PC-9 (cell line): Measurements from ENCODE around the gene GNL3L. TPM values are rescaled to one million over a fixed set of nuclear protein-coding genes. Genes with fewer than 3 reads are reported as not detected.
"Not testable (repeated sequence)": the region's sequence is repeated elsewhere in the genome, so short reads cannot be mapped to it uniquely, and the experiment has no call there.

ENCODE experiments used
- BruUV-seq: library from RNA; stranded (reverse); fragments of 400-500 nt; replicated peaks from 2 replicates; lab custom pipeline; 2021; lab: Mats Ljungman, UMichigan
- CTCF ChIA-PET: fragments of 300-600 bp; sonication (Branson Sonifier 250); formaldehyde crosslinking; loops from one replicate; lab custom pipeline; 2022; ENCODE audit warnings: antibody characterized with exemption; lab: Charles Lee
- POLR2A ChIA-PET: fragments of 300-600 bp; sonication (Branson Sonifier 250); formaldehyde crosslinking; loops from one replicate; lab custom pipeline; 2022; ENCODE audit warnings: antibody characterized with exemption; ENCODE audit not compliant: unreplicated experiment; lab: Charles Lee
- DNase-seq, 2 experiments: peaks; one replicate each; pipeline versions ENCODE4 v3.0.0 to v3.0.0-alpha.2; 2015 to 2022; ENCODE audit warnings: mixed read lengths in 1 of 2
- H2AFZ ChIP-seq: fragments of 200-600 bp; sonication (generic); 2 replicates; pipeline ENCODE4 v1.8.1; 2017; ENCODE audit warnings: antibody characterized with exemption
- H3F3A ChIP-seq: fragments of 200-600 bp; sonication (generic); 2 replicates; pipeline ENCODE4 v1.8.1; 2017; ENCODE audit warnings: antibody characterized with exemption, mild to moderate bottlenecking, low read depth; ENCODE audit not compliant: insufficient read depth
- H3K27ac ChIP-seq: fragments of 200-600 bp; sonication (generic); 2 replicates; pipeline ENCODE4 v1.6.1; 2016; ENCODE audit warnings: mixed run types
- H3K27me3 ChIP-seq: fragments of 200-600 bp; sonication (generic); 2 replicates; pipeline ENCODE4 v1.6.1; 2016; ENCODE audit warnings: low read depth, mixed run types; ENCODE audit not compliant: insufficient read depth
- H3K36me3 ChIP-seq: fragments of 200-600 bp; sonication (generic); 2 replicates; pipeline ENCODE4 v1.6.1; 2016; ENCODE audit warnings: low read depth, mixed run types
- H3K4me1 ChIP-seq: fragments of 200-600 bp; sonication (generic); replicated peaks from 2 replicates; pipeline ENCODE4 v1.6.1; 2016; ENCODE audit warnings: mixed run types; ENCODE audit not compliant: insufficient read depth
- H3K4me2 ChIP-seq: fragments of 200-600 bp; sonication (generic); 2 replicates; pipeline ENCODE4 v1.6.1; 2017; ENCODE audit warnings: mixed run types
- H3K4me3 ChIP-seq: fragments of 200-600 bp; sonication (generic); 2 replicates; pipeline ENCODE4 v1.6.1; 2016; ENCODE audit warnings: mixed run types
- H3K79me2 ChIP-seq: fragments of 200-600 bp; sonication (generic); 2 replicates; pipeline ENCODE4 v1.6.1; 2017; ENCODE audit warnings: low read depth, mixed run types
- H3K9me2 ChIP-seq: fragments of 200-600 bp; sonication (generic); 2 replicates; pipeline ENCODE4 v1.8.1; 2017; ENCODE audit warnings: mild to moderate bottlenecking; ENCODE audit not compliant: insufficient read depth
- H3K9me3 ChIP-seq: fragments of 200-600 bp; sonication (generic); 2 replicates; pipeline ENCODE4 v1.8.1; 2016; ENCODE audit warnings: low read depth; ENCODE audit not compliant: insufficient read depth
- H4K20me1 ChIP-seq: fragments of 200-600 bp; sonication (generic); 2 replicates; pipeline ENCODE4 v1.8.1; 2017; ENCODE audit not compliant: insufficient read depth
- EZH2 ChIP-seq: fragments of 200-600 bp; sonication (generic); IDR thresholded peaks from 2 replicates; pipeline ENCODE4 v1.8.0; 2017; ENCODE audit warnings: antibody characterized with exemption, low read depth
- intact Hi-C: fragments of 100-400 bp; cut with micrococcal nuclease; formaldehyde crosslinking; loops from one replicate; pipeline ENCODE4 v1.10.0; 2022; ENCODE audit not compliant: unreplicated experiment
- total RNA-seq: library from RNA; stranded (reverse); gene quantifications from 2 replicates; pipeline ENCODE4 v1.2.3, GENCODE V29; 2021
- TF ChIP-seq, protein P1 (sequence below): fragments of 200-600 bp; sonication (generic); conservative IDR thresholded peaks from 2 replicates; pipeline ENCODE4 v1.6.1; 2017; ENCODE audit warnings: mixed run types, antibody characterized with exemption, mild to moderate bottlenecking, moderate library complexity

GNL3L gene
- total RNA-seq, 1 experiment from 2014 or later: 77.4 TPM

DNA sequence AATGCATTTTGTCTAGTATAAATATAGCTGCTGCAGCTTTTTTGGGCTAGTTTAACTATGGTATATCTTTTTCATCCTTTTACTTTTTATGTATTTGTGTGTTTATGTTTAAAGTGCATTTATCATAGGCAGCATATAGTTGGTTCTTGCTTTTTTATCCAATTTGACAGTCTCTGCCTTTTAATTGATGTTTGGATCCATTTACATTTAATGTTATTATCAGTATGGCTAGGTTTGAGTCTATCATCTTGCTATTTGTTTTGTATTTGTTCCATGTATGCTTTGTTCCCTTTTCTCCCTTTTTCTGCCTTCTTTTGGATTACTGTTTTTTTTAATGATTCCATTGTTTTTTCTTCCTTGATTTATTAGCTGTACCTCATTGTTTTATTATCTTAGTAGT is 40.3 kb downstream of the GNL3L start:
- Histone ChIP-seq H3K9me3 (no peaks in the 10 kb centered on the region), H3K4me1 (no peaks in the 10 kb centered on the region), H3K27ac (no peak overlapping the region), H3K4me2 (no peak overlapping the region), H3K4me3 (no peak overlapping the region), H3K27me3 (no peaks in the 10 kb centered on the region), H3K9me2 (no peaks in the 10 kb centered on the region), H3K36me3 (0 out of 2 replicates have a peak, but pooled peaks cover 3% of the 10 kb centered on the region), H2AFZ (no peak overlapping the region), H4K20me1 (no peaks in the 10 kb centered on the region), H3K79me2 (no peaks in the 10 kb centered on the region), H3F3A (no peaks in the 10 kb centered on the region)
- DNase-seq: no peak
- BruUV-seq: no TSS peak
- CTCF ChIA-PET: no interaction called here
- intact Hi-C loops: no loop called here
- POLR2A ChIA-PET: no interaction called here
- TF ChIP-seq, protein P1, sequence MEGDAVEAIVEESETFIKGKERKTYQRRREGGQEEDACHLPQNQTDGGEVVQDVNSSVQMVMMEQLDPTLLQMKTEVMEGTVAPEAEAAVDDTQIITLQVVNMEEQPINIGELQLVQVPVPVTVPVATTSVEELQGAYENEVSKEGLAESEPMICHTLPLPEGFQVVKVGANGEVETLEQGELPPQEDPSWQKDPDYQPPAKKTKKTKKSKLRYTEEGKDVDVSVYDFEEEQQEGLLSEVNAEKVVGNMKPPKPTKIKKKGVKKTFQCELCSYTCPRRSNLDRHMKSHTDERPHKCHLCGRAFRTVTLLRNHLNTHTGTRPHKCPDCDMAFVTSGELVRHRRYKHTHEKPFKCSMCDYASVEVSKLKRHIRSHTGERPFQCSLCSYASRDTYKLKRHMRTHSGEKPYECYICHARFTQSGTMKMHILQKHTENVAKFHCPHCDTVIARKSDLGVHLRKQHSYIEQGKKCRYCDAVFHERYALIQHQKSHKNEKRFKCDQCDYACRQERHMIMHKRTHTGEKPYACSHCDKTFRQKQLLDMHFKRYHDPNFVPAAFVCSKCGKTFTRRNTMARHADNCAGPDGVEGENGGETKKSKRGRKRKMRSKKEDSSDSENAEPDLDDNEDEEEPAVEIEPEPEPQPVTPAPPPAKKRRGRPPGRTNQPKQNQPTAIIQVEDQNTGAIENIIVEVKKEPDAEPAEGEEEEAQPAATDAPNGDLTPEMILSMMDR: no peak
- no peak for TF ChIP-seq EZH2

DNA sequence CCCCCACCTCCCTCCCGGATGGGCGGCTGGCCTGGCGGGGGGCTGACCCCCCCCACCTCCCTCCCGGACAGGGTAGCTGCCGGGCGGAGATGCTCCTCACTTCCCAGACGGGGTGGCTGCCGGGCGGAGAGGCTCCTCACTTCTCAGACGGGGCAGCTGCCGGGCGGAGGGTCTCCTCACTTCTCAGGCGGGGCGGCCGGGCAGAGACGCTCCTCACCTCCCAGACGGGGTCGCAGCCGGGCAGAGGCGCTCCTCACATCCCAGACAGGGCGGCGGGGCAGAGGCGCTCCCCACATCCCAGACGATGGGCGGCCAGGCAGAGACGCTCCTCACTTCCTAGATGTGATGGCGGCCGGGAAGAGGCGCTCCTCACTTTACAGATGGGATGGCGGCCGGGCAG is 42.6 kb downstream of the GNL3L start:
- H3K27ac ChIP-seq, POLR2A ChIA-PET, H3K4me1 ChIP-seq, H3K4me3 ChIP-seq, BruUV-seq, H3K9me2 ChIP-seq, H3K79me2 ChIP-seq, CTCF ChIA-PET, H3K36me3 ChIP-seq, H3K27me3 ChIP-seq, H2AFZ ChIP-seq, H3F3A ChIP-seq, DNase-seq, H3K9me3 ChIP-seq, intact Hi-C loops, H4K20me1 ChIP-seq, H3K4me2 ChIP-seq: not testable (repeated sequence)

DNA sequence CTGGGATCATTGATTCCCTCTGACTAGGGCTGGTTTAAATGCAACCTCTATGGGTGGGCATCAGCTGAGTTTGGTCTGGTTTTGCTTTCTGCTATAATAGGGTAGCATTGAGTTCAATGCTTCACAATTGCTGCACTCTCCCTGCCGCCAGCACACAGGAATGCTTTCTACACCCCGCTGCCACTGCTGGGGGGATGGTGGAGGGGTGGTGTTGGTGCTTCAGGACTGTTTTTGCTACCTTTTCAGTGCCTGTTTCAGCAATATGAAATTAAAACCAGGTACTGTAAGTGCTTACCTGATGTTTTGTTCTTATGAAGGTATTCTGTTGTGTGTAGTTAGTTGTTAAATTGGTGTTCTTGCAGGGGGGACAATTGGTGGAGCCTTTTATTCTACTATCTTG is 67.7 kb downstream of the GNL3L start:
- H3K9me3 ChIP-seq: no peaks in the 10 kb centered on the region
- H3K4me1 ChIP-seq: no peaks in the 10 kb centered on the region
- no peak for DNase-seq
- H2AFZ ChIP-seq: no peak overlapping the region
- H3K27ac ChIP-seq: no peak overlapping the region
- no peaks in the 10 kb centered on the region for H3K79me2 ChIP-seq
- intact Hi-C loops: no loop called here
- TF ChIP-seq EZH2: no peak
- TF ChIP-seq, protein P1: no peak
- BruUV-seq: no TSS peak
- POLR2A ChIA-PET: no interaction called here
- no peak overlapping the region for H3K4me2 ChIP-seq
- H3K27me3 ChIP-seq: no peaks in the 10 kb centered on the region
- H3K36me3 ChIP-seq: no peaks in the 10 kb centered on the region
- no peaks in the 10 kb centered on the region for H3F3A ChIP-seq
- no peaks in the 10 kb centered on the region for H3K9me2 ChIP-seq
- no peak overlapping the region for H3K4me3 ChIP-seq
- CTCF ChIA-PET: no interaction called here
- H4K20me1 ChIP-seq: no peaks in the 10 kb centered on the region

DNA sequence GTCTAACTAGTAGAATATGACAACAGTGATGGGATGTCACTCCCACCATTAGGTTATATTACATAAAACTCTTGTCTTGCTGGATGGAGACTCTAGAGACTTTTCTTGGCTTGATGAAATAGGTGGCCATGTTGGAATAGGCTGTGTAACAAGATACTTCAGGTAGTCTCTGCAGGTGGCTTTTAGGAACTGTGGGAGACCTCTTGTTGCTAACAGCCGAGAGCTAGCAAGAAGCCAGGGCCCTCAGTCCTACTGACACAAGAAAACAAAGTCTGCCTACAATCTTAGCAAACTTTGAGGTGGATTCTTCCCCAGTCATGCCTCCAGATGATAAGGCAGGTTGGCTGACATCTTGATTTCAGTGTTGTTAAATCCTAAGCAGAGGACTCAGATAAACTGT is 72.5 kb downstream of the GNL3L start:
- intact Hi-C loops: no loop called here
- no TSS peak for BruUV-seq
- no peaks in the 10 kb centered on the region for H3F3A ChIP-seq
- no peak for TF ChIP-seq EZH2
- no peaks in the 10 kb centered on the region for H3K4me1 ChIP-seq
- H3K9me2 ChIP-seq: no peaks in the 10 kb centered on the region
- ChIA-PET CTCF (no interaction called here), POLR2A (no interaction called here)
- H4K20me1 ChIP-seq: no peaks in the 10 kb centered on the region
- H3K79me2 ChIP-seq: no peaks in the 10 kb centered on the region
- no peak overlapping the region for H3K4me2 ChIP-seq
- H3K9me3 ChIP-seq: no peaks in the 10 kb centered on the region
- H3K36me3 ChIP-seq: no peaks in the 10 kb centered on the region
- no peak overlapping the region for H2AFZ ChIP-seq
- no peak for DNase-seq
- H3K27me3 ChIP-seq: no peaks in the 10 kb centered on the region
- no peak overlapping the region for H3K27ac ChIP-seq
- no peak overlapping the region for H3K4me3 ChIP-seq

Other genes starting within 250 kb of the GNL3L start
- gene WNK3, start 172.2 kb upstream of the GNL3L start, total RNA-seq: not detected in 2 replicates
- gene TSR2, start 89.8 kb upstream of the GNL3L start, total RNA-seq: 53.0 and 56.9 TPM in 2 replicates
- gene FGD1, start 34.0 kb upstream of the GNL3L start, total RNA-seq: 20.3 and 23.5 TPM in 2 replicates